Measurements from ENCODE around the gene MUC15. TPM values are rescaled to one million over a fixed set of nuclear protein-coding genes. Genes with fewer than 3 reads are reported as not detected.
"Not testable (repeated sequence)": the region's sequence is repeated elsewhere in the genome, so short reads cannot be mapped to it uniquely, and the experiment has no call there.

The MUC15 gene, protein sequence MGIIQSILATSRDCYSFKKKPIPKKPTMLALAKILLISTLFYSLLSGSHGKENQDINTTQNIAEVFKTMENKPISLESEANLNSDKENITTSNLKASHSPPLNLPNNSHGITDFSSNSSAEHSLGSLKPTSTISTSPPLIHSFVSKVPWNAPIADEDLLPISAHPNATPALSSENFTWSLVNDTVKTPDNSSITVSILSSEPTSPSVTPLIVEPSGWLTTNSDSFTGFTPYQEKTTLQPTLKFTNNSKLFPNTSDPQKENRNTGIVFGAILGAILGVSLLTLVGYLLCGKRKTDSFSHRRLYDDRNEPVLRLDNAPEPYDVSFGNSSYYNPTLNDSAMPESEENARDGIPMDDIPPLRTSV
- 1.6 and 6.0 TPM in 2 replicates for total RNA-seq (2014; rRNA removed; shearing (Covaris generic))

DNA sequence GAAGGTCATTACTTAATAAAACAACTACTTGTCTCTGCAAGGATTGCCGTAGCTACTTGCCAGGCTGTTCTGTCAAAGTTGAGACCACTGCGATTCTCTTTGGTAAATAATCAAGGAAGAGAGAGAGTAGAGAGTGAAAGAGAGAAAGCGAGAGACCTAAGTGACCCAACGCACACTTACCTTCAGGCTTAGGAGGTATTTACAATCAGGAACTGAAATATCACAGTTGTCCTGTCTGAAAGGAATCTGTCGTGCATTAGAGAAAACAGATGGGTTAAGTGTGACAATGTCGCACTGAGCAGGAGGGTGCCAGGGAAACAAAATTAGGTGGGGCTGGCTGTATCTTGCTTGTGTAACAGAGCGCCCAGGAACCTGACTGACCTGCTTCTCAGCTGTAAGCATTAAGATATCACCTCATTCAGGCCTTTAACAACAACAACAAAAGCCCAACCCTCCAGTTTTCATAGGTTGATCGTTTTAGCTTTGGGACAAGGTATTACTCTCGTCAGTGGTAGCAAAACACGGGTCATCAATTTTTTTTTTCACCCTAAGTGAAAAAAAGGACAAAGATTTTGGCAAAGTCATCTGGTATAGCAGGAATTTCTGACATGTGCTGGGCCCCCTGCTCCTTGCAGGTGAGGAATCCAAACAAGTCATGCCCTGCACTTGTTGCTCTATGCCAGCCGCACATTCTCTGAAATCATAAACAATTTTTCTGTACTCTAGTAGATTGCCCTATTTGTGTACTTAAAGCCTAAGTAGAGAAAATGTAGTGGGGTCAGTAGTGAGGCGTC is at the start of gene MUC15:
Gene MUC15 (minus strand): TSS at position 403 of the 794 bp plus-strand sequence. CDS start 5,169 bp downstream, outside the sequence.
- no peak for DNase-seq (ENCODE audit: low read depth)

DNA sequence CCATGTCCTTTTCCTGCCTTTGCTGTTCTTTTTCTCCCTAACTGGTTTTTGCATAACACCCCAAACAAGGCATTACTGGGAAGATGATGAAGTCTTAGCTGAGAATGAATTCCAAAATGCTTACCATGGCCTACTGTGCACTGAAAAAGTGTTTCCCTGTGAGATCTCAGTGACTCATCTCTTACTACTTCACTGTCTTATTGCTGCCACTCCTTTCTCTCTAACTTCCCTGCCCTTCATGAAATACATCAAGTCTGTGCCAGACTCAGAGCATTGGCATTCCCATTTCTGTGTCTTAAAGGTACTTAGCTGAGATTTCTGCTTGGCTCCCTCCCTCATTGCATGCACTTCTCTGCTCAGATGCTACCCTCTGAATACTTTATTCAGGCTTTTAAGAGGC is 49.1 kb upstream of the MUC15 start:
- DNase-seq (ENCODE audit: low read depth) = peak; percentile 42

DNA sequence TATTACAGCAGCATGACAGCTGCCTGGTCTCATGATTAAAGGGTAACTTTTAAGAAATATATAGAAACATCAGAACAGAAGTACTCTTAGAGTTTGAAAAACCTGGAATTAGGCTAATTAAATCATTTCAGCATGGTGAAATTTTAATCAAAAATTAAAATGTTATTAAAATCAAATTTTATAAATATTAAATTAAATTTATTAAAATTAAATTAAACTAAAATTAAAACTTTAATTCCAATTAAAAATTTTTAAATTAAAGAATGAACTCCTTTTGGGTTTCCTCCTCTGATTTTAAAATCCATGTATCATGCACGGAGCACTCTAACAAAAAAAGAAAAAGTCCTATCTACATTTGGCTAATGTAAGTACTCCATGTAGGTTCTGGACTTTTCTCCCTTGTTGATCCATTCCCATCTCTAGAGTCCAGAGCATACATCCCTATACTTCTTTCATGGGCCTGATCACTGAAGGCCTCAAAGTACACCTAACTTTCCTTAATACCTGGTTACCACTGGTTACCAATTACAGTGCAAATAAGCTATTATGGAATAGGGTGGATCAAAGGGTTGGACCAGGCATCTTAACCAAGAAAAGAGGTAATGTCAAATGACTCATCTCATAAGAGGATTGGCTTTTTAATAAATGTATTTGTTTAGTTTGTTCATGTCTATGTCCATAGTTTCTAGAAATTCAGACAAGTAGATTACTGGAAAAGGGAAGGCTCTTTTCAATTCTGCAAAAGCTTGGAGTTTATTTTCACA is 48.4 kb upstream of the MUC15 start:
- no peak for DNase-seq (ENCODE audit: low read depth)

DNA sequence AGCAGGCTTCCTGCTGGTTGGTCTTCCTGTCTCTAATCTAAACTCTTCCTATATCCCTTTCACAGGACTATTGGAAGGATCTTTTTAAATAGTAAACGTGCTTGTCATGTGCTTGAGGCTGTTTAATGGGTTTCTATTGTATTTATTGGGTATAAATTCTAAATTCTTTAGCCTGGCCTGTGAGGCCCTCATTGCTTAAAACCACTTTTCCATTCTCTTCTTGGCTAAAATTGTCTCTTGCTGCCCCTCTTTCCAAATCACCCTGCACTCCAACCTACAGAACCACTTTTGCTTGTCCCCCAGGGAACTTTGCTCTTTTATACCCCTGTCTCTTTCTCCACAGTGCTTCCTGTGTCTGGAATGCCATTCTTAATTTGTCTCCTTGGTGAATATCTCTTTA is 46.4 kb upstream of the MUC15 start:
- DNase-seq (ENCODE audit: low read depth) = no peak

DNA sequence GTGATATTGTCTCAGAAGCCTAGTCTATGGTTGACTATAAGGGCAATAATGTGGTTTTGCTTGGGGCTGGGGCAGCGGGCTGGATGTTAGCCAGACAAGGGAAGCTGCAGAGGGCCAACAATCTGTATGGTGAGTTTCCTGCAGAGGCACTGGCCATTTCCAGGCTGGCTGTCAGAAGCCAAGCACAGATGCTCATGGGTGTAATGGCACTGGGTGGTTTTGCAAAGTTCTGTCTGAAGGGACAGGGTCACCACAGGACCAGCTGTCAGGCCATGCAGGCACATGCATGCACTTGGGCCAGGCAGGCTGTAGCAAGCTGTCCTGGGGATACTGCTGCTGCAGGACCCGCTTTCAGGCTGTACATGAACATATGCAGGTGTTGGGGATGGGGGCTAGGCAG is 41.7 kb upstream of the MUC15 start:
- no peak for DNase-seq (ENCODE audit: low read depth)

DNA sequence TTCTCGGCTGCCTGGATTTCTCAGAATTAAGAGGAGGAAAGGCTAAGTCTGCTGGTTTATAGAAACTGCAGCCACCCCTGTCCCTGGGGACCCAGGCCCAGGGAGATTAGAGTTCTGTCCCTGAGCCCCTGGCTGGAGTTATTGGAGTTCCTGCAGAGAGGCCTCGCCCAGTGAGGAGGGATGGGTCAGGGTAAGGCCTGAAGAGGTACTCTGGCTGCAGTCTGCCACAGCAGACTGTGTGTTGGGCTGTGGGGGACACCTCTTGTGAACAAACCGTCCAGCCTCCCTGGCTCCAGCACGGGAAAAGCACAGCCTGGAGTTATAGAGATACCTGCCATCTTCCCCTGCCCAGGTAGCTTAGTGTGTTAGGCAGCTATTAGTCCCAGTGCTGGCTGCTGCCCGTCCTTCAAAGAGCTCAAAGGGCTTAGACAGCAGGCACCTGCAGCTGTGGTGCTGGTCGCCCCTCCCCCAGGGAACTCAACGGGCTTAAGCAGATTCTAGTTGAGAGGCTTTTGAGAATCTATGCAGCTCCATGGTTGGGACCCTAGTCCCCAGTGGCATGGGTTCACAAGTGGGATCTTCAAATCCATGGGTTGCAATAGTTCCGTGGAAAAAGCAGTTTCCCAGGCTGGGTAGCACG is 36.6 kb upstream of the MUC15 start:
- DNase-seq (ENCODE audit: low read depth) = no peak

DNA sequence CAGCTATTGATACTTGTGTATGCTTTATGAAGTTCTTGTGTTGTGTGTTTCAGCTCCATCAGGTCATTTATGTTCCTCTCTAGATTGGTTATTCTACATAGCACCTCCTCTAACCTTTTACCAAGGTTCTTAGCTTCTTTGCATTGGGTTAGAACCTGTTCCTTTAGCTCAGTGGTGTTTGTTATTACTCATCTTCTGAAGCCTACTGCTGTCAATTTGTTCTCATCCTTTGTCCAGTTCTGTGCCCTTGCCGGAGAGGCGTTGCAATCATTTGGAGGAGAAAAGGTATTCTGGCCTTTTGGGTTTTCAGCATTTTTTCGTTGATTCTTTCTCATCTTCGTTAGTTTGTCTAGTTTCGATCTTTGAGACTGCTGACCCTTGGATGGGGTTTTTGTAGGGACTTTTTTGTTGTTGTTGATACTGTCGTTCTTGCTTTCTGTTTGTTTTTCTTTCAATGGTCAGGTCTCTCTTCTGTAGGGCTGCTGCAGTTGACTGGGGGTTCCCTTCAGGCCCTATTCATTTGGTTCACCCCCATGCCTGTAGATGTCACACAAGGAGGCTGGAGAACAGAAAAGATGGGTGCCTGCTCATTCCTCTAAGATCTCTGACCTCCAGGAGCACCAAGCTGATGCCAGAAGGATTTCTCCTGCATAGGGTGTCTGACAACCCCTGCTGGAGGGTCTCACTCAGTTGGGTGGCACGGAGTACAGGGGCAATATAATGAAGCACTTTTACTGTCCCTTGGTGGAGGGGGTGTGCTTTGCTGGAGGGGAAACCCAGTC is 35.9 kb upstream of the MUC15 start:
- no peak for DNase-seq (ENCODE audit: low read depth)

DNA sequence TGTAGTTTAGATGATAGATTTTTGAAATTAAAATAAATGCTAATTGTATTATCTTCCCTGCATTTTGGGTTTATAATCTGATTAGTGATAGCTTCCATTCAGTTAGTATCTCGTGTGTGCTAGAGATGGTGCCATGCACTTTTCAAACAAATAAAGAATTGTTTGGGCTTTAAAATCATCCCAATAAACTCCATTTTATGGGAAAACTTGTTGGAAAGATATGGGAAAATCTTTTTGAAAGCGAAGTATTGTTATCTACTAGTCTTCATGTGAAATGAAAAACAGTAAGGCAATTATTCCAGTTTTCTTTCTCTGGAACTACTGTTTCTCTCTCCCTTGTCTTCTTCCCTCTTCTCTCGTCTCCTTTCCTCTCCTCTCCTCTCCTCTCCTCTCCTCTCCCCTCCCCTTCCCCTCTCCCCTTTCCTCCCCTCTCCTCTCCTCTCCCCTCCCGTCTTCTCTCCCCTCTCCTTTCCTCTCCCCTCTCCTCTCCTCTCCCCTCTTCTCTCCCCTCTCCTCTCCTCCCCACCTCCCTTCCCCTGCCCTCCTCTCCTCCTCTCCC is 27.9 kb upstream of the MUC15 start:
- DNase-seq (ENCODE audit: low read depth) = no peak

DNA sequence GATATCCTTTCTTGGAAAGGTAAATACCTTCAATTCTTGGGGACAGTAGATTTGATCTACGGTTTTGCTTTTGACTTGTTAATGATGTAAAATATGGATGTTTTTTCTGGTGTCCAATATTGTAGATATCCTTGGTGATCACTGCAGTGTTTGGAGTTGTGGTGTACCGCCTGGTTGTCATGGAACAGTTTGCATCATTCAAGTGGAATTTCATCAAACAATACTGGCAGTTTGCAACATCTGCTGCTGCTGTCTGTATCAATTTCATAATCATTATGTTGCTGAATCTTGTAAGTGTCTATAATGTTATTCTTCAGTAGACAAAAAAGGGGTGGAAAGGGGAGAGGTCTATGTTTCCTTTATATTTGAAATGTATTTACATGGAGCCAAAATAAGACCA is 27.4 kb upstream of the MUC15 start:
- peak; percentile 37 for DNase-seq (ENCODE audit: low read depth)

DNA sequence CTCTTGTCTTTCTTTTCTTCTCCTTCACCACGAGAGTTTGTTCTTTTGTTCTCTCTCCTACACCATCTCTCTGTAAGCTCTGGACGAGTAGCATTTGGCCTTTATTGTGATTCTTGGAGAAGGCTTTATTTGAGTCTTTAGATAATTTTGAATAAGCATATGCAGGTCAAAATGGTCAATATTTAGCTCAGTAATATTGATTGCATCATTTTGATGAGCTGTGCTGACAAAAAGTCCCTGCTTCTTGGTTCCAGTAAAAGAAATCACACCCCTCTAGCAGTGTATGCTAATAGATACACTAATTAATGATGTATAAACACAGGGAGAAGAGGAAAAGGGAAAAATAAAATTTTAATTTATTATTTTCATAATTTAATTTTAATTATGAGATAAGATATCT is 25.8 kb upstream of the MUC15 start:
- DNase-seq (ENCODE audit: low read depth) = no peak

DNA sequence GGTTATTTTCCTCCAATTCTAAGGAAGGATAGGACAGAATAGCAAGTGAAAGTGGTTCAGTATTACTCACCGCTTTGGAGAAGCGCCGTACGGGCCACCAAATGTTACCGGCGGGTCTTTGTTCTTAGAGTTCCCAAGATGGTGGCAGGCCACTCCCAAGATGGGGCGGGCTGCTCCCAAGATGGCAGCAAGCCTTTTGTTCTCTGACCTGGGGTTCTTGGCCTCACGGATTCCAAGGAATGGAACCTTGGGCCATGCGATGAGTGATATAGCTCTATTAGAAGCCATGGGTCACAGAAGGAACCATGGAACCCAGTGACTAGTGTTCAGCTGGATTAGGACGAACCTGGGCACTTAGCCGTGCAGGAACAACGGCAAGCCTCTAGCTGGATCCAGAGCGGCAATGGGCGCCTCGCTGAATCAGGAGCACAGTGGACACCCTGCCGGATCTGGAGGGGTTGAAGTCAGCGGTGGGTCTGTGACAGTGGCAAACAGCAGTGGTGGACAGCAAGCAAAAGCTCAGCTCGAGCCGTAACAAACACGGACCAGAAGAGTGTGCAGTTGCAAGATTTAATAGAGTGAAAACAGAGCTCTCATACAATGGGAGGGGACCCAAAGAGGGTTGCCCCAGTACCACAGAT is 25.1 kb upstream of the MUC15 start:
- not testable (repeated sequence) for DNase-seq (ENCODE audit: low read depth)

DNA sequence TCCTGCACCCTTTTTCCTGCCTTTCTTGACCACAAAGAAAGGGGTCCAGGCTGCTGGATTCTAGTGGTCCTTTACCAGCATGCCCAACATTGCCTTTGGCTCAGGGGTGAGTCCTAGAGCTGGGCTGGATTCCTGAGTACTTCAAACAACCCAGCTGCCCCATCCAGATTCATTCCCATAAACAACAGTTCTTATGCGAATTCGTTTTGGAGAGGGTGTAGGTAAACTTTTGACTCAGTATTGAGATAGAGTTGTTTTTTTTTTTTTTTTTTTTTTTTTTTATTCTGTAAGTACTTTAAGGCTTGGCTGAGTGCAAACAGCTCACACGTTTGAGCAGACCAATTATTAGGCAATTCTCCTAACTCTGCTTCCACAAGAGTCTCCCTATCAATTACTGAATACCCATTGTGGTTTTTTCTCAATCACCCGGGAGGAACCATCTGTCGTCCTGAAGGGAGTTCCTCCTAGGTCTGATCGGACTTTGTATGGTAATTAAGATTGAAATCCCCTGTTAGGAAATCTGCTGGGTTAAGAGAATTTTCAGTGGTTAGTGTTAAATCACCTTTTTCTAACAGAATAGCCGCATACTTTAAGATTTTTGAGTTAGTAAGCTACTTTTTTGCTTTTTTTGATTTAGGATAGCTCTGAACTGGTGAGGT is 23.3 kb upstream of the MUC15 start:
- DNase-seq (ENCODE audit: low read depth) = not testable (repeated sequence)

DNA sequence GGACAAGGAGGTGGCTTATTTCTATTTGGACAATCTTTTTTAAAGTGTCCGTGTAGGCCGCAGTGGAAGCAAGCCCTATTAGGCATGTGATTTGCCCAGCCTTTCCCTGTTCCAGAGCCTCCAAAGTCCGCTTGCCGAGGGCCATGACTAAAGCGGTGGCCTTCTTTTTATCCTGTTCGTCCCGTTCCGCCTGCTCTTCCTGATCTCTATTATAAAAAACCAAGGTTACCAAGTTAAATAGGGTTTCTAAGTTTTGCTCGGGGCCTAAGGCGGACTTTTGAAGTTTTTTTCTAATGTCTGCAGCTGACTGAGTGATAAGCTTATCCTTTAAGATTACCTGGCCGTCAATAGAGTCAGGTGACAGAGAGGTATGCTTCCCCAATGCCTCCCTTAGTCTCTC is 21.6 kb upstream of the MUC15 start:
- no peak for DNase-seq (ENCODE audit: low read depth)

DNA sequence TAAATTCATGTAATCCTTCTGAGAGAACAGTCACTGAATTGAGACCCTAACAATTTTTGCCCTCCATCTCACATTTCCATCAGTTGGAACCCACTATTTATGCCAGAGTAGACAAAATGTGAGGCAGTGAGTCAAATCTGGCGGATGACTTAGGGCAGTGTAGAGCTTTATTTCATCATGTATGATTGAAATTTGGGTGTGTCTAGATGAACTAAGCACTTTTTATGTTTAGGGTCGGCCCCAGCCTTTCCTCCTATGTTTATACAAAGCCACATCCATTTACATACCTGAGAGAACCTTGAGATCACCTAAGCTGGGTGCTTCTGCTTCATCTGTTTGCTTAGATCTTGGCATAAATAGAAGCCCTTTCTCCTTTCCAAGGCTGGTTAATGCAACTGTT is 15.0 kb upstream of the MUC15 start:
- no peak for DNase-seq (ENCODE audit: low read depth)

DNA sequence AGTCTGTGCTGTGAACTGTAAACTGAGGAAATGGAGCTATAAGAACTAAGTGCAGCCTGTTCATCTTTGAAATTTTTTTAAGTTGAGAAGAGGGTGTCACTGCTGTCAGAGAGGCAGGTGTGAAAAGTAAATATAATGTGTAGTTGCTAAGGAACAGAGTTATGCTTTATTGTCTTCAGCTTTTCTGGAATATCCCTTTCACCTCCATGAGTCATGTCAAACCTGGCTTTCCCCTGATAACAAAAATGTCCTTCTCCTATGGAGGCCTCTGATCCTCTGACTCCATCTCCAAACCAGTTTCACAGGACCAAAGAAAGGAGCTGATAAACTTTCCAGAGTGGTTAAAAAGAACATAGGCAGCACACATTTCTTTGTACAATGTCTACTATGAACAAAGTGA is 12.8 kb upstream of the MUC15 start:
- no peak for DNase-seq (ENCODE audit: low read depth)

DNA sequence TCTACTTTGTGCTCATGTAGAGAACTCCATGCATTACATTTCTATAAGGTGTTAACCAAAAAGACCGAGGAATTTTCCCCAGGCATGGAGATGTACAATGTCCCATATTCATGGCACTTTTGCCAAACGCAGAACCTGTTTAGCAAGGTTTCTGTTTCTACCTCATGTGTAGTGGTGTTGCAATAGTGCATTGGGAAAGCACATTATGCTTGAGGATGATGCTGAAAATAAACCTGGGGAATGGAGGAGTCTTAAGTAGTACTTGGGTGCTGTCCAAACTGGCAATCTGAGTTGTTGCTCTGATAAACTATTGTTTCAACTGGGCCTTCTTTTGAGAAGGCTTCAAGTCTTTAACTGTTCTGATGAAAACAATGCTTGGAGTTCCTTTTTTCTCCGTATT is 11.5 kb upstream of the MUC15 start:
- DNase-seq (ENCODE audit: low read depth) = peak; percentile 31

DNA sequence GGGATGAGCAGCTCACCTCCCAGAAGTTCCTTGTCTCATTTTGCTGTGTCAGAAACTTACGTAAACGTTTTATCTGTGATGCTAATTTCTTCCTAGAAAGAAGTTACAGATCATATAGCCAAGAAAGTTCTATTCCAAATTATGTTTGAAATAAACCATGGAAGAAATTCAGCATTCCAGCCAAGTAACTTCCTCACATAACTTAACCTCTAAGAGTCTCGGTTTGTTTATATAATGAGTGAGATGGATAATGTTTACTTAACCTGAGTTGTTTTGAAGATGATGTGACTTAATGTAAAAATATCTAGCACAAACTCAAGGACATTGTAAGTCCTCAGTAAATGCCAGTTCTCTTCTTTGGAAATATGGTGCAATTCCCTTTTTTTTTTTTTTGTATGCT is 8.9 kb upstream of the MUC15 start:
- DNase-seq (ENCODE audit: low read depth) = no peak

DNA sequence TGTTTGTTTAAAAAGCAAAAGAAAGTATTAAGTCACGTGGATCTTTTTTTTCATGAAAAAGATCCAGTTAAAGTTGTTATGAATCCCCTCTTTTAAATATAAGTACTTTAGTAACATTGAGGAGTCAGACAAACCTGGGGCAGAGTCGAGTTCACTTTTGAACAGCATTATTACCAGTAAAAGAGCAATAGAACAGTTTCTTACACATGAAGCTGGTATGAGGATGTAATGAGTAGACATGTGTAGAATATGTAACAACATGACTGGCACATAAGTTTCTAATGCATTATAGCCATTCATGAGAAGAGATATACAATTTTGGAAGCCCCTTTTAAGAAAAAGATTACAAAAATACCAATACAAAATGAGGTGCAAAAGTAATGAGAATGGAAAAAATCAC is 7.6 kb upstream of the MUC15 start:
- DNase-seq (ENCODE audit: low read depth) = no peak

DNA sequence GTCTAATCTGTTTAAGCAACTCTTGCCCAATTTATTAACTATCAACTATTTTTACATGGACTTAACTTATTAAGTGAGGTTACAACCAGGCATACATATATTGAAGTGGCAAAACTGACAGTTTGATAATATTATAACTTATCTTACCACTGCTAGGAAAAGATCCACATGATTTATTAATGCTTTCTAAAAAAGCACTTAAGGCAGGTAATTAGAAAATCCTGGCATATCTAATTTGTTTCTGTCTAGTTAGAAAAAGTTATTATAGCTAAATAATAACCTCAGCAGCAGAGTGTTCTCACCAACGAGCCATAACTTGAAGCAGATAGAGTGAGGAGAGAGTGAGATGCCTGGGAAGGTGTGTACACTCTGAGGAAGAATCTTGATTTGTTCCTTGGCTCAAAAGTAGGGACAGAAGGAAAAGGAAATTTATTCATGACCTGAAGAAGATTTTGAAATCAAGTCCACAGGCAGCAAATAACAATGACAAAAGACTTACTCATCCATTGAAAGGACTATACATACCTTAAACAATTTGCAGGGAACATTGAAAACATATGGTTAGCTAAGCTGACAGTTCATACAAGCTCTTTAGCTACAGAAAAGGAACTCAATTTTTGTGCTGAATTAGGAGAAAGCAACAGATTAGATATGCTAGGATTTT is 7.1 kb upstream of the MUC15 start:
- DNase-seq (ENCODE audit: low read depth) = no peak
